Measurements from ENCODE around the gene GRM8. TPM values are rescaled to one million over a fixed set of nuclear protein-coding genes. Genes with fewer than 3 reads are reported as not detected.

The GRM8 gene
- total RNA-seq, 1 donor from 2014 or later: 0.51 TPM

- Mint-ChIP-seq H3K27ac (ENCODE audit: unreplicated experiment) (no peak overlapping the region), H3K9me3 (ENCODE audit: unreplicated experiment) (no peaks in the 10 kb centered on the region), H3K27me3 (ENCODE audit: unreplicated experiment) (no peaks in the 10 kb centered on the region), H3K36me3 (ENCODE audit: unreplicated experiment) (no peaks in the 10 kb centered on the region), H3K4me1 (ENCODE audit: unreplicated experiment) (no peaks in the 10 kb centered on the region), H3K4me3 (ENCODE audit: unreplicated experiment) (no peak overlapping the region)
- TF ChIP-seq, protein P1, sequence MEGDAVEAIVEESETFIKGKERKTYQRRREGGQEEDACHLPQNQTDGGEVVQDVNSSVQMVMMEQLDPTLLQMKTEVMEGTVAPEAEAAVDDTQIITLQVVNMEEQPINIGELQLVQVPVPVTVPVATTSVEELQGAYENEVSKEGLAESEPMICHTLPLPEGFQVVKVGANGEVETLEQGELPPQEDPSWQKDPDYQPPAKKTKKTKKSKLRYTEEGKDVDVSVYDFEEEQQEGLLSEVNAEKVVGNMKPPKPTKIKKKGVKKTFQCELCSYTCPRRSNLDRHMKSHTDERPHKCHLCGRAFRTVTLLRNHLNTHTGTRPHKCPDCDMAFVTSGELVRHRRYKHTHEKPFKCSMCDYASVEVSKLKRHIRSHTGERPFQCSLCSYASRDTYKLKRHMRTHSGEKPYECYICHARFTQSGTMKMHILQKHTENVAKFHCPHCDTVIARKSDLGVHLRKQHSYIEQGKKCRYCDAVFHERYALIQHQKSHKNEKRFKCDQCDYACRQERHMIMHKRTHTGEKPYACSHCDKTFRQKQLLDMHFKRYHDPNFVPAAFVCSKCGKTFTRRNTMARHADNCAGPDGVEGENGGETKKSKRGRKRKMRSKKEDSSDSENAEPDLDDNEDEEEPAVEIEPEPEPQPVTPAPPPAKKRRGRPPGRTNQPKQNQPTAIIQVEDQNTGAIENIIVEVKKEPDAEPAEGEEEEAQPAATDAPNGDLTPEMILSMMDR (IDR thresholded peaks at IDR 0.05): no peak
- DNase-seq (ENCODE audit: extremely low spot score, unreplicated experiment): no peak
Measured at GRCh38 chr7:126750207-126750911, 502.4 kb downstream of the GRM8 start.

GRCh38 chr7:126728967-126729366 lies 523.8 kb downstream of the GRM8 start:
- no peaks in the 10 kb centered on the region for H3K9me3 Mint-ChIP-seq (ENCODE audit: unreplicated experiment)
- TF ChIP-seq, protein P1 (IDR thresholded peaks at IDR 0.05): no peak
- H3K4me1 Mint-ChIP-seq (ENCODE audit: unreplicated experiment): peaks cover 12% of the 10 kb centered on the region
- H3K36me3 Mint-ChIP-seq (ENCODE audit: unreplicated experiment): no peaks in the 10 kb centered on the region
- no peak for DNase-seq (ENCODE audit: extremely low spot score, unreplicated experiment)
- H3K27me3 Mint-ChIP-seq (ENCODE audit: unreplicated experiment): no peaks in the 10 kb centered on the region
- no peak overlapping the region for H3K4me3 Mint-ChIP-seq (ENCODE audit: unreplicated experiment)
- no peak overlapping the region for H3K27ac Mint-ChIP-seq (ENCODE audit: unreplicated experiment)

GRCh38 chr7:126727930-126728391 lies 524.8 kb downstream of the GRM8 start:
- H3K4me3 Mint-ChIP-seq (ENCODE audit: unreplicated experiment): no peak overlapping the region
- no peaks in the 10 kb centered on the region for H3K9me3 Mint-ChIP-seq (ENCODE audit: unreplicated experiment)
- peak overlapping the region; percentile 38 for H3K27ac Mint-ChIP-seq (ENCODE audit: unreplicated experiment)
- no peak for DNase-seq (ENCODE audit: extremely low spot score, unreplicated experiment)
- H3K36me3 Mint-ChIP-seq (ENCODE audit: unreplicated experiment): no peaks in the 10 kb centered on the region
- no peaks in the 10 kb centered on the region for H3K27me3 Mint-ChIP-seq (ENCODE audit: unreplicated experiment)
- TF ChIP-seq, protein P1 (IDR thresholded peaks at IDR 0.05): no peak
- H3K4me1 Mint-ChIP-seq (ENCODE audit: unreplicated experiment): peaks cover 12% of the 10 kb centered on the region

- TF ChIP-seq, protein P1 (IDR thresholded peaks at IDR 0.05): no peak
- Mint-ChIP-seq H3K9me3 (ENCODE audit: unreplicated experiment) (no peaks in the 10 kb centered on the region), H3K27me3 (ENCODE audit: unreplicated experiment) (no peaks in the 10 kb centered on the region), H3K27ac (ENCODE audit: unreplicated experiment) (no peak overlapping the region), H3K36me3 (ENCODE audit: unreplicated experiment) (no peaks in the 10 kb centered on the region), H3K4me1 (ENCODE audit: unreplicated experiment) (peaks cover 12% of the 10 kb centered on the region), H3K4me3 (ENCODE audit: unreplicated experiment) (no peak overlapping the region)
- DNase-seq (ENCODE audit: extremely low spot score, unreplicated experiment): no peak
Measured at GRCh38 chr7:126723966-126724544, 528.7 kb downstream of the GRM8 start.

DNA sequence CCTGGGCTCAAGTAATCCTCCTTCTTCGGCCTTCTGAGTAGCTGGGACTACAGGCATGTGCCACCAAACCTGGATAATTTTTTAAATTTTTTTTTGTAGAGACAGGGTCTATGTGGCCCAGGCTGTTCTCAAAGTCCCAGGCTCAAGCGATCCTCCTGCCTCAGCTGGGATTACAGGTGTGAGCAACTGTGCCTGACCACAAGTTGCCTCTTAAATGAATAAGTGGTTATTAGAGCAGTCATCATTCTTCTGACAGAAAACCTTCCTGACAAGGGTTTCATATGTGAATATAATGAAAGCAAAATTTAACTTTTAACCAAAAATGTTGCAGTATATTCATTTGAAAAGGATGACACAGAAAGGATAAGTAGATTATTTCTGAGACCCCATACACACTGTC lies 532.5 kb downstream of the GRM8 start:
- no peaks in the 10 kb centered on the region for H3K27me3 Mint-ChIP-seq (ENCODE audit: unreplicated experiment)
- no peaks in the 10 kb centered on the region for H3K36me3 Mint-ChIP-seq (ENCODE audit: unreplicated experiment)
- TF ChIP-seq, protein P1 (IDR thresholded peaks at IDR 0.05): no peak
- no peak for DNase-seq (ENCODE audit: extremely low spot score, unreplicated experiment)
- H3K27ac Mint-ChIP-seq (ENCODE audit: unreplicated experiment): no peak overlapping the region
- H3K4me3 Mint-ChIP-seq (ENCODE audit: unreplicated experiment): no peak overlapping the region
- H3K9me3 Mint-ChIP-seq (ENCODE audit: unreplicated experiment): no peaks in the 10 kb centered on the region
- H3K4me1 Mint-ChIP-seq (ENCODE audit: unreplicated experiment): no peaks in the 10 kb centered on the region
